Measurements from ENCODE around the gene CCZ1B.
"Not testable (repeated sequence)": the region's sequence is repeated elsewhere in the genome, so short reads cannot be mapped to it uniquely, and the experiment has no call there.

The CCZ1B gene

DNA sequence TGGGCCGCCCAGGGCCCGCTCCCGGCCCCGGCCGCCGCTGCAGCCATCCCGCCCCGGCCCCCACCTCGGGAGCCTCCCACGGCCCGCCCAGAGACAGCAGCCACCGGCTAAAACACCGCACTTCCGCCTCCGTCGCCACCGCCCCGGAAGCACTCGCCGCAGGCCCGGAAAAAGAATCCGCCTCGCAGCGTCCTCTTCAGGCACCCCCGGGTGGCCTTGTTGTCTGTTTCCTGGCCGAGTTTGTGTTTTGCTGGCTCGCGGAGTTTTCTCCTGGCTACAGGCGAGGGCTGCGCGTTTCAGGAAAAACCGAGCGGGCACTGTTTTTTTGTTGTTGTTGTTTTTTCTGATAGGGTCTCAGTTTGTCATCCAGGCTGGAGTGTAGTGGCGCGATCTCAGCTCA, at the start of gene CCZ1B:
CCZ1B (minus strand) TSS at position 125 of the 400 bp plus-strand sequence; CDS start at position 47, 78 bp downstream.
- peak; percentile 80 for DNase-seq

GRCh38 chr7:6875022-6875421, 48.9 kb upstream of the CCZ1B start:
- DNase-seq: not testable (repeated sequence)

- DNase-seq: not testable (repeated sequence)
Observed at GRCh38 chr7:6872246-6872945, 46.3 kb upstream of the CCZ1B start.

DNA sequence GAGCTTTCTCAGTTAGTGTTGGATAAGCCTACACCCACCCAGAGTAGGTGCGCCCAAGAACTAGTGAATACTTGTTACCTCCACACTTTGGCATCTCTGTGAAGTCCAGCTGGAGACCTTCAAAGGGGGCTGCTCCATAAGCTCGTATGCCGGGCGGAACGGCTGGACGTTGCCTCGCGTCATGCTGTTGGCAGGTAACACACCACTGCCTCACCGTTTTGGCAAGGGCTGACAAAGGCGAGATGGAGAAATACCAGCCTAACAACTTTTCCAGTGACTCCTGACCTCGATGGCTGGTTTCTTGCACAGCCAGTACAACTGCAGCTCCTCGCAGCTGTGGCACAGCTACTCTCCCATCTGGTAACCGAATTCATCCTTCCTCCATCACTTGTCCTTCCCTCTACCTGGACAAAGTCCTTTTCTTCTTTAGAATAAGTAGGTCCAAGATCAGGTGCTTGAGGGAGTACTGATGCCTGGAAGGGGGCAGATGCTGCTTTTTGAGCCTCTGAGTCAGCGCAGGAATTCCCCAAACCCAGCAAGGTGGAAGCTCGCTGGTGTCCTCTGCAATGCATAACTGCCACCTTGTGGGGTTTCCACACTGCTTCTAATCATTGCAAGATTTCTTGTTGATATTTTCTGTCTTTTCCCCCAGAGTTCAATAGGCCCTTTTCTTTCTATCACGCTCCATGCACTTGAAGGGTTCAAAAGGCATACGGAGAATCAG, 45.5 kb upstream of the CCZ1B start:
- not testable (repeated sequence) for DNase-seq

- not testable (repeated sequence) for DNase-seq
Observed at GRCh38 chr7:6864751-6865150, 38.7 kb upstream of the CCZ1B start.

DNA sequence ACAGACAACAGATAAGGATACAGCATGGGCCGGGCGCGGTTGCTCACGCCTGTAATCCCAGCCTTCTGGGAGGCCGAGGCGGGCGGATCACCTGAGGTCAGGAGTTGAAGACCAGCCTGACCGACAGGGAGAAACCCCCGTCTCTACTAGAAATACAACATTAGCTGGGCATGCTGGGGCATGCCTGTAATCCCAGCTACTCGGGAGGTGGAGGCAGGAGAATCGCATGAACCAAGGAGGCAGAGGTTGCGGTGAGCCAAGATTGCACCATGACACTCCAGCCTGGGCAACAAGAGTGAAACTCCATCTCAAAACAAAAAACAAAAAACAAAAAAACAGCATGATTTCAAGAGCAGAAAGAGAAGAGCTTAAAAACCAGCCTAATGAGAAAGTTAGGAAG, 38.1 kb upstream of the CCZ1B start:
- not testable (repeated sequence) for DNase-seq

DNA sequence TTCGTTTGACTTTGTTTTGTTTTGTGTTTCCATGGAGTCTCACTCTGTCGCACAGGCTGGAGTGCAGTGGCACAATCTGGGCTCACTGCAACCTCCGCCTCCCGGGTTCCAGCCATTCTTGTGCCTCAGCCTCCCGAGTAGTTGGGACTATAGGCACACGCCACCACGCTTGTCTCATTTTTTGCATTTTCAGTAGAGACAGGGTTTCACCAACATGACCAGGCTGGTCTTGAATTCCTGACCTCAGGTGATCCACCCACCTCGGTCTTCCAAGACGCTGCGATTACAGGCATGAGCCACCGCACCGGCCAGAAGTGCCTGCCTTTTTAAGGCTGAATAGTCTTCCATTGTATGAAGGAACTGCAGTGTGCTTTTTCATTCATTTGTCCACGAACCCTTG, 36.8 kb upstream of the CCZ1B start:
- DNase-seq: not testable (repeated sequence)

DNA sequence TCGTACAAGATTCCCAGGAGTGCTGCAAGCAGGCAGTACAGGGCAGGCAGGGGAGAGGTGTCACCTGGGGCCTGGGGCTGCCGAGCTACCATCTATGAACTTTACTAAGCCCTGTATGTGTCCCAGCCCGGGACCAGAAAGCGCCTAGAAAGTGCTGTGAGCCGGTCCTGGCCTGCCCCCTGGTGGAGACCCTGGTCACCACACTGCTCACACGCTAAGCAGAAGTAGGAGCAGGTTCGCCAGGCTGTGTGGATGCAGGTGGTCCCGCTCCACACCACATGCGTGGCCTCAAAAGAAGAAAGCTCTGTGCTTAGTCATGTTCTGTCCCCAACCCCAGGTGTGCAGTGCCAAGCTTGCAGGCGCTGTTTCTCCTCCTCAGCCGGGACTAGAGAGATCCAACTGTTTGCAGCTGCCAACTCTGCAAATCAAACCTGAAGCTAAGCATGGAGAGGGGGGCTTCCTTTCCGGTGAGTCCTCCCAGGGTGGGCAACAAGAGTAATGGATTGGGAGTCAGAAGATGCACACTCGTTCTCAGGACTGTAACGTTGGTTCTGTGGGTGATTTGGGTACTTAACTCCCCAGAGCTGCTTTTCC, 31.7 kb upstream of the CCZ1B start:
- DNase-seq: peak; percentile 58

DNA sequence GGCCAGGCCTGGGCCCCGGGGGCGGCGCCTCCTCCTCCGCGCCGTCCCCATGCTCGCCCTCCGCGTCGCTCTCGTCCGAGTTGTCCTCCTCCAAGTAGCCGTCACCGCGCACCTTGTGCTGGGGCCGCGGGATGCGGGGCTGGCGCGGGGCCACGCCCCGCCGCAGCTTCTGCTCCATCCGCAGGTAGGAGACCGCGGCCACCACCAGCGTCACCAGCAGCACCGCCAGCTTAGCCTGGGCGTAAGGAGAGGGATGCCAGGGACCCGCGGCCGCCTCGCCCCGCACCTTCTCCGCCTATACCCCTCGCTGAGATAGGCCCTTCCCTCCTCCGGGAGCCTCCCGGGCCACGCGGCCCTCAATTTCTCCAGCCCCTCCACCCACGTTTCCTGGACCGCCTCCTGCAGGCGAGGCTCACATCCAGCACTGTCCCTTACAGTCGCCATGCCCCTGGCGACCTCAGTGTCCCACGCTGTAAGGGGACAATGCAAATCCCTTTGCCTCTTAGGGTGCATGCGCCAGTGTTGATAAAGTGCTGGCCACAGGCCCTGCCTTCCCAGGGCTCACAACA, 29.6 kb upstream of the CCZ1B start:
- not testable (repeated sequence) for DNase-seq

DNA sequence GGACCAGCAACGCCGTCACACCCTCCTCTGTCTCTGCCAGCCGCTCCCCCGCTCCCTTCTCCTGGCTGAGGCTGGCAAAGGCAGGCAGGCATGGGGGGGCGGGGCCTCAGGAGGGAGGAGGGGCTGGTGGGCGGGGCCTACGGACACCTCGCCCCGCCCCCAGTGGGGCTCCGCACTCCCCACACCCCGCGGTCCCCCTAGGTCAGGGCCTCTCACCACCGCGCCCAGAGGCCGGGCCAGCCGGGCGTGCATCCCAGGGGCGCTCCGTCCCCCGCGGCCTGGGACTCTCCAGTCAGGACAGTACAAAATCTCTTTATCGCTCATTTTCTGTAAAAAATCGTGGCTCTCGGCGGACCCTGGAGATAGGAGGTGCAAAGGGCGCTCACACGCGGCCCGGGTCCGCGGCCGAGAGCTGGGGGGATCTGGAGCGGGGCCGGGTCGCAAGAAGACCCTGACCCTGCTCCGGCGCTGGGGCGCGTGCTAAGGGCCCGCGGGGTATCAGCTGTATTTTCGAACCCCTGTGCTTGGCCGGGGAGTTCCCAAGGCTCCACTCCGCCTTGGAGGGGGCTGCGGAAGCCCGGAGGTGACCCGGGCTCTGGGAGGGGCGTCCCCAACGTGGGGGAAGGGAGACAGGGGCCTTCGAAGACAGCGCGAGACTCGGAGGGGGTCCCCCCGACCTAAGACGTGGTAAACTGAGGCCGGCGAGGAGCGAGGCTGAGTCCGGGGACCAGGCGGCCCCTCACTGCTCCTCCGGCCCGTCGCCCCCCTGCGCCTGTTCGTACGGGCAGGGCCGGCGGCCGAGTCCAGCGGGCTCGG, 28.9 kb upstream of the CCZ1B start:
- DNase-seq: not testable (repeated sequence)

DNA sequence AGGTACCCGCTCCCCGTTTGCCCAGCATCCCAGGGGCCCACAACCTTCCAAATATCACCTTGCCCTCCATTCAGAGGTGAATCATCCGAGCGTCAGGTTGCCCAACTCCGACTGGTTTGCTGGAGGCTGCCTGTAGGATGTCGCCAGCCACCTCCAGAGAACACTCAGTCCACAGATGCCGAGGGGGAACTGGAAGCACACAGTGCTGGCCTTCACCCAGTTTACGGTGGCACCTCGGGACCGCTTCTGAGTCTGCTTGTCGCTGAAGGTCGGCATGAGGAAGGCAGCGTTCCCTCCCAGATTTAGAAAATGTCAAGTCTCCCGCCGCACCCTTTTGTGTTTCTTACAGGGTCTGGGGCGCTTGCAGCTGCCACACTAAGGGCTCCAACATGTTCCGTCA, 27.6 kb upstream of the CCZ1B start:
- DNase-seq: not testable (repeated sequence)

DNA sequence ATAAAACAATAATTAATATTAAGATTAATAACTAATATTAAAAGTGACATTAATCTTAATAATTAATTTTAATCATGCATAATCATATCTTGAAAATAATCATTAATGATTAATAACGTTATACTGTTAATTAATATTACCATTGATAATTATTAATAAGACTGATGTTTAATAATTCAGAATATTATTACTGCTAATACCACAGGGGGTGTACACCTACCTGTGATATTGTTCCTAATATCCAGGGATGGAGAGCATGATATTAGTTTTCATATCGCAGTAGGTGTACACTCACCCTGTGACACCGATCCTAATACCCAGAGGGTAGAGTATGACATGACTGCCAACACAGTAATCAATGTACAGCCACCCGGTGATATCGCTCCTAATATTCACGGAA, 23.1 kb upstream of the CCZ1B start:
- not testable (repeated sequence) for DNase-seq

- not testable (repeated sequence) for DNase-seq
Observed at GRCh38 chr7:6847751-6848150, 21.7 kb upstream of the CCZ1B start.

DNA sequence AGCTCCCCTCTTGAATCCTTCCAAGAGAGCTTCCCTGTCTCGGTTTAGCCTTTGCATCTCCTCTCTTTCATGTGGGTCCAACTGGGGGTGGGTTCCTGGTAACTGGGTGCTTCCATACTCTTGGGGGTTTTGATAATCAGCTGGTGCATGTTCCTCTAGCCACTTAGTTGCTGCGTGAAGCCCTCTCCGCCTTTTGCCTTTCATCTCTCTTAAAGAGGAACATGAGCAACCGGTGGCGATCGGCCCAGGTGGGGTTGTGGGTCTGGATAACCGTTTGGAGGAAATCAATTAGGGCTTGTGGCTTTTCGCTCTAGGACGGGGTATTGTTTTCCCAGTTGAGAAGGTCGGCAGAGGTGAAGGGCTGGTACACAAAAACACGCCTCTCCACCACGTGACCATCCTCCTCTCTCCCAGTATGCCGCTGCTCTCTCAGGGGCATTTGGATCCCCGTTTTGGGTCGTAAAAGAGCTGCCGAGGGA, 19.9 kb upstream of the CCZ1B start:
- not testable (repeated sequence) for DNase-seq

DNA sequence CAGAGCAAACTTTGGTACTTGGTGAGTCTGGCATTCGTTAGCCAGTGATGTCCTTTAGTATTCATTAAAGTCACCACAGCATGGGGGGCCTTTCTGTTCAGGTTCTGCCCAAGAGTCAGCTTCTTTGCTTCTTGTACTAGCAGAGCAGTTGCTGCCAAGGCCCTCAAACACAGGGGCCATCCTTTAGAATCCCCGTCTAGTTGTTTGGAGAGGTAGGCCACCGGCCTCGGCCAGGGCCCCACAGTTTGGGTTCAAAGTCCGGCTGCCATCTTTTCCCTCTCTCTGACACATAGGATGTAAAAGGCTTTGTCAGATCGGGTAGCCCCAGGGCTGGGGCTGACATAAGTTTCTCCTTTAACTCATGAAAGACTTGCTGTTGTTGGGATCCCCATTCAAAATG, 17.6 kb upstream of the CCZ1B start:
- DNase-seq: not testable (repeated sequence)

GRCh38 chr7:6843092-6843491, 17.0 kb upstream of the CCZ1B start:
- not testable (repeated sequence) for DNase-seq

DNA sequence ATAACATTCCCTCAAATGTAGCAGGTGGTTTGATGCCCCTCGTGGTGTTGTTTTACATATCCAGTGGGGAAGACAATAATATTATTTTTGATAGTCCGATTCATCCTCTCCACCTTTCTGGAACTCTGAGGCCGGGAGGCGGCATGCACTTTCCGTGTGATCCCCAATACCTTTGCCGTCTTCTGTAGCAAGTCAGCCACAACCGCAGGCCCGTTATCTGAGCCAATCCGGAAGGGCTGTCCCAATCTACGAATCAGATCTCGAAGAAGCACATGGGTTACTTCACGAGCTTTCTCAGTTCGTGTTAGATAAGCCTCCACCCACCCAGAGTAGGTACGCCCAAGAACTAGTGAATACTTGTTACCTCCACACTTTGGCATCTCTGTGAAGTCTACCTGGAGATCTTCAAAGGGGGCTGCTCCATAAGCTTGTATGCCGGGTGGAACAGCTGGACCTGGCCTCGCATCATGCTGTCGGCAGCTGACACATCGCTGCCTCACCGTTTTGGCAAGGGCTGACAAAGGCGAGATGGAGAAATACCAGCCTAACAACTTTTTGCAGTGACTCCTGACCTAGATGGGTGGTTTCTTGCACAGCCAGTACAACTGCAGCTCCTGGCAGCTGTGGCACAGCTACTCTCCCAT, 16.3 kb upstream of the CCZ1B start:
- not testable (repeated sequence) for DNase-seq

DNA sequence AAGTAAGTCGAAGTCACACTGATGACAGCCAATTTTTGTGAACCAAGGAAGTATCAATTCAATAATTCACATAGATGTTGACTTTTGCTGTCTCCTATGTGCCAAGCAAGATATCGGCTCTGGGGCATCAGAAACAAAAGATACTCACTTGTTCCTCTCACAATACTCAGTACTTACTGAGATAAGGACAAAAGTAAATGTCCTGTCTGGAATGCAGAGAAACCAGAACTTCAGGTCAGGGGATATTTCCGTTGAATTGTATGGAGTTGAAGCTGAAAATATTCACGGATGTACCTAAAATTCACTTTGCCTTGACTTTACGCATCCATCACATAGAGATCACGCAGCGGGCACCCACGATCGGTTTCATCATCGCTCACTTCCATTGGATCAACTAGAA, 11.0 kb upstream of the CCZ1B start:
- not testable (repeated sequence) for DNase-seq

DNA sequence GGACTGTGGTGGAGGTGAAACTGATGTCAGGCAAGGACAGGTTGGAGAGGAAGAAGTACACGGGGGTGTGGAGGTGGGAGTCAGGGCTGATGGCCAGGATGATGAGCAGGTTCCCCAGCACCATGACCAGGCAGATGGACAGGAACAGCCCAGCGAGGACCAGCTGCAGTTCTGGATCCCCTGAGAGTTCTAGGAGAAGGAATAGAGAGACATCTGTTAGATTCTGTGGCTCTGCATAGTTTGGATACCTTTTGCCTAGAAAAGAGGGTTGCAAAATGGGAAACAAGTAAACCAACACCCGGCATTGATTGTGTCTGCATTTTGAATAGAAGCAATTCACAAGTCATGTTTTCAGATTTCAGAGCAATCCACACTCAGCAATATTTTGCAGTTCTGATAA, 9.4 kb upstream of the CCZ1B start:
- not testable (repeated sequence) for DNase-seq

DNA sequence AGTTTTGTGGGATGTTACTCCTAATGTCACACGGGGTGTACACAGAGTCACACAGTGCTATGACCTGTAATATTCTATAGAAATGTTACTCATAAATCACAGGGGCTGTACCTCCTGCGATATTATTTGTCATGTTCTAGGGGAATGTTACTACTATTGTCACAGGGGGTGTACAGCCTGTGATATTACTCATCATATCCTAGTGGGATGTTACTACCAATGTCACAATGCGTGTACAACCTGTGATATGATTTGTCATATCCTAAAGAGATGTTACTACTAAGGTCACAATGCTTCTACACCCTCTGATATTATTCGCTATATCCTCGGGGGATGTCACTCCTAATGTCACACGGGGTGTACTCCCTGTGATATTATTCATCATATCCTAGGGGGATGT, 7.6 kb upstream of the CCZ1B start:
- DNase-seq: no peak

- no peak for DNase-seq
Observed at GRCh38 chr7:6831018-6831725, 5.1 kb upstream of the CCZ1B start.
